ENCODE measurements around the gene MGAM2. TPM values are rescaled to one million over a fixed set of nuclear protein-coding genes. Genes with fewer than 3 reads are reported as not detected.

MGAM2 gene
- polyA plus RNA-seq, 3 donors = 0.37 to 0.92 (median 0.67) TPM

DNA sequence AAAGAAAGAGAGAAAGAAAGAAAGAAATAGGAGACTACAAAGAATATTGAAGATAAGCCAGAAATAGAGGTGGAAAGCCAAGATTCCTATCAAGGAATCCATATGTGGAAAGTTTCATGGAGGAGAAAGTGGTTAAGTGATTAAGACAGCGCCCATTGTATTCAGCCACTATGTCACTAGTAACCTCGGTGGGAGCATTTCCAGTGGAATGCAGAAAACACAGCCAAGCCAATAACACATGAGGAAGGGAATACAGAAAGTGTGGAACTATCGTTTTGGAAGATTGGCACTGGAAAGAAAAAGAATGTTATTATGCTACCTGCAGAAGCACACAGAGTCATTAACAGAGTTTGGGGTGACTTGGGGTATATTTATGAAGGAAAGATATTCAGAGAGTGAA, 2.7 kb downstream of the MGAM2 start:
- no peak for DNase-seq (ENCODE audit: low read depth in 3 of 3, low spot score in 2 of 3)

DNA sequence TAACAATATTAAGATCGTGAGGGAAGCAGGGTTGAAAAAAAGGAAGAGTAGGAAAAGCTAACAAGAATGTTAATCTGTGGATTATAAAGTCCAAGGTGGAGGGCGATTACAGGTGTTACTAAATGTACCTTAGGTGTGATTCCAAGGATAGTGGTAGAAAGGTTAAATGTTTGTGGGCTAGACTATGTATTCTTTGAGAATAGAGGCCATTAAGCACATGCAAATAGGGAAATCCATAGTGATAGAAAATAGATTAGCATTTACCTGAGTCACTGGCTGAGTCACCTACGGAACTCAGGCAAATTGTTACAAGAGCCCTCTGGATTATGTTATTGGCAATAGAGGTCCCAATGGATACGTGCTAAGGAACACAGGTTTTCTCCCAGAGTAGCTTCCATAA, 9.0 kb downstream of the MGAM2 start:
- DNase-seq (ENCODE audit: low read depth in 3 of 3, low spot score in 2 of 3) = no peak

DNA sequence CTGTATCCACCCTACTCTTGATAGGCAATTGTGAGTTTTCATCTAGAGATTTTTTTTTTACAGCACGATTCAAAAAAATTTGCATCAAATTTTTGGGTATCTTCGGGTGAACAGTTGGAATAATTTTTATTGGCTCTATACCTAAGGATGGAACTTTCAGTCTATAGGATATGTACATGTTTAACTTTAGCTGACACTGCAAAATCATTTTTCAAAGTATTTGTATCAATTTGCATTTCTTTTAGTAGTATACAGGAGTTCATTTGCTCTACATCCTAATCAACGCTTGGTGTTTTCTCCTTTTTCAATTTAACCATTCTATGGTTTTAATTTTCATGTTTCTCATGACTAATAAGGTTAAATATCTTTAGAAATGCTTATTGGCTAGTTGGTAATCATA, 11.7 kb downstream of the MGAM2 start:
- no peak for DNase-seq (ENCODE audit: low read depth in 3 of 3, low spot score in 2 of 3)

DNA sequence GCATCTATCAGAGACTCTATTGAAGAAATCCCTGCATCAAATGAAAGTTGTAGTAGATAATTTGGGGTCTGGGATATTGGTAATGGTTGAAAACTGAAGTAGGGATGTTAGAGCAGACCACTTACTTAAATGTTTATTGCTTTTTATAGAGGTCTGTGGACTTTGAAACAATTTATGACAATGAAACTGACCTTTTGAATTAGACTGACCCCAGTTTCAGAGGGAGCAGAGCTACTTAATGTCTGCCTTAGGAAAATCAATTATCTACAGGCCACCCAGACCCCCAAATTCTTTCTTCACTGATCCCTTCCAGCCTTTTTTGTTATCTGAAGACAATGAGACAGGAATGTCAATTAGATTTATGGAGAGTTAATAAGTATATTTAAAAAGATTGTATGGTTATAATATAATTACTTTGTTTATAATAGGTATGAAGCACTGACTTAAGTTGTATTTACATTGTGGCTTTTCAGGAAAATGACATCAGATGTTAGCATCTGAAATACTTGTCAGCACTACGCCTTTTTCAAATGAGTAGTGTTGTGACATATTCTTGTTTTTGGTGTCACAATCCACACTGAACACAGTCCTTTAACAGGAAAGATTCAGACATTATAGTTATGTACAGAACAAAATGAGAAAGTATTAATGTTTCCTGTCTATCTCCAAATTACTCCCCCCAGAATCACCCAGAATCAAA, 13.9 kb downstream of the MGAM2 start:
- DNase-seq (ENCODE audit: low read depth in 3 of 3, low spot score in 2 of 3) = no peak

DNA sequence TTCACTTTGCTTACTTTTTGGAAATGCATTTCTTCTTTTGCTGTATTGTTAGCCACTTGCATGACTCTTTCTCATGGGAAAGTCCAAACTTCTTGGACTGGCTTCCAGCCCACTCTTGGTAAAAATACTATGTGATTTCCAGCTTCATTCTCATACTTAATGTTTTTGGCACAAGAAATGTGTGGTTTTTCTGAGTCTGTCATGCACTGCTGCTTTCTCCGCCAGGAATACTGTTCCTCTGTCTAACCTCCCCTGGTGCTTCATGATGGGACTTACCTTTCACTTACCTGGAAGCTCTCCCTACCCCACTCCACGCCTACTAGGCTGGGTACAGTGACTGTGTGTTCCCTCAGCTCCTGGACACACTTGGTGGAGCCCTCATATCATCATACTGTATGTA, 18.7 kb downstream of the MGAM2 start:
- no peak for DNase-seq (ENCODE audit: low read depth in 3 of 3, low spot score in 2 of 3)

DNA sequence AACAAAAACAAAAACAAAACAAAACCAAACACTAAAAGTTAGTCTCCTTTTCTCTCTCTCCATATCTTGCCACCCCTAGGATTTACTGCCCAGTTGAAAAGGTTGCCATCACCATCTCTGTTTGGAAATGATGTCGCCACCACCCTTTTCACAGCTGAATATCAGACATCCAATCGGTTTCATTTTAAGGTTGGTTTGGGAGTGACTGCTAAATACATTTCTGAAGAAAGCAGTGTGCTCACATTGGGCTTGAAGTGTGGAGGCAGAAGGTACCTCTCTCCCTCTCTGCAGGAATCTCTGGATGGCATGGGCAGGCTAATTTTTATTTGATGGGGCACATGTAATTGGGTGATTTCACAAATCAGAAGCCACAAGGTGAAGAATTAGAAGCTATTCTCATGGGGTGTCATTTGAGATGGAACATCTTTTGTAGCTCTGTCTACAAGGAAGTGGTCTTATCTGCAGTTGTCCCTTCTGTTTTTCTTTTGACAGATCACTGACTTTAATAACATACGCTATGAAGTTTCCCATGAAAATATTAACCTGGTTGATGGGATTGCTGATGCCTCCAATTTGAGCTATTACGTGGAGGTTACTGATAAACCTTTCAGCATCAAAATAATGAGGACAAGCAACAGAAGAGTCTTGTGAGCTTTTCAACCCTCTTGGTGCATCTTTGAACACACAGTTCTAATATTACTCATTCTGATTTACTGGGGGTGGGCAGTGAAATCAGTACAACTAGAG, 20.1 kb downstream of the MGAM2 start:
- DNase-seq (ENCODE audit: low read depth in 3 of 3, low spot score in 2 of 3) = no peak

DNA sequence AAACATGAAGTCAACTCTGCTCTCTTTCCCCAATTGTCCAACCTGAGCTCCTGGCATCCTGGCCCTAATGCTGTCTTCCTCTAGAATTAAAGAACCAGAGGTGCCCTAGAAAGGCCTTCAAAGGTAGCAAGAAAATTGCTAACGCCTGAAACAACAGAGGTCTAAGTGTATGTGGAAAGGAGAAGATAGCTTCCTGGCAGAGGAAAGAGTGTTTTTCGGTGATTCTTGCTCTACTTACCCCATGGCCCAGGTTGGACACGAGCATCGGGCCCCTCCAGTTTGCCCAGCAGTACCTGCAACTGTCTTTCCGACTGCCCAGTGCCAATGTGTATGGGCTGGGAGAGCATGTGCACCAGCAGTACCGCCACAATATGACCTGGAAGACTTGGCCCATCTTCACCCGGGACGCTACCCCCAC, 22.2 kb downstream of the MGAM2 start:
- no peak for DNase-seq (ENCODE audit: low read depth in 3 of 3, low spot score in 2 of 3)

DNA sequence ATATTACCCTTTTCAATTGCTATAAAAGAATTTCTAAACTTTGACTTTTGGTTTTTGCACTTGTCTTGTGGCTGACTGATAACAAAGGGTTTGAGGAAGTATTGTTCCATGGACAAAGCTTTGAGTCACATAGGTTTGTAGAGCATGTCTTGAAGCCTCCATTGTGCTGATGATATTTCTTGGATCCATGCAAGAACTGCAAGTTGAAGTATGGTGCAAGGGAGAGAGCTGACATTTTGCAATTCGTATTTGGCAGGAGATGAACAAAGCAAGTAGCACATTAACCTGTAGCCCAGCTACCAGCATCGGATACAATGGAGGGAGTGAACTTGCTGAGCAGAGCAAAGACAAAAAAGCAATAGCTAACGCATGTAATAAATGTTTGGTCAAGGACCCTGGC, 23.4 kb downstream of the MGAM2 start:
- DNase-seq (ENCODE audit: low read depth in 3 of 3, low spot score in 2 of 3) = no peak

DNA sequence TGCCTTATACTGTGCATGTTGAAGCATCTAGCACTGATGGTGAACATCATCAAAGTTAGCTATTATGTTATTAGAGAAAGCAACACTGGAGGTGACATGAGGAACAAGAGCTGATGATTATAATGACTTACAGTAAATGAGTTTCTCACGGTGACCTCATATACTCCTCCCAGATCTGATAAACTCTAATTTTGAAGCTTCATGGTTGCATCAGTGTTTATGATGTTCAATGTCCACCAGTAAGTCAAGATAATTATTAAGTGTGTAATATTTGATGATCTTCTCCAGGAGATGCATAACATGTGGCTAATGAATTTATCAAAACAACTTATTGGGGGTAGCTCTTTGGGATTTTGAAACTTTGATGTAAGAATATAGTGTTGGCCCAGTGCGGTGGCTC, 27.5 kb downstream of the MGAM2 start:
- DNase-seq (ENCODE audit: low read depth in 3 of 3, low spot score in 2 of 3) = no peak

DNA sequence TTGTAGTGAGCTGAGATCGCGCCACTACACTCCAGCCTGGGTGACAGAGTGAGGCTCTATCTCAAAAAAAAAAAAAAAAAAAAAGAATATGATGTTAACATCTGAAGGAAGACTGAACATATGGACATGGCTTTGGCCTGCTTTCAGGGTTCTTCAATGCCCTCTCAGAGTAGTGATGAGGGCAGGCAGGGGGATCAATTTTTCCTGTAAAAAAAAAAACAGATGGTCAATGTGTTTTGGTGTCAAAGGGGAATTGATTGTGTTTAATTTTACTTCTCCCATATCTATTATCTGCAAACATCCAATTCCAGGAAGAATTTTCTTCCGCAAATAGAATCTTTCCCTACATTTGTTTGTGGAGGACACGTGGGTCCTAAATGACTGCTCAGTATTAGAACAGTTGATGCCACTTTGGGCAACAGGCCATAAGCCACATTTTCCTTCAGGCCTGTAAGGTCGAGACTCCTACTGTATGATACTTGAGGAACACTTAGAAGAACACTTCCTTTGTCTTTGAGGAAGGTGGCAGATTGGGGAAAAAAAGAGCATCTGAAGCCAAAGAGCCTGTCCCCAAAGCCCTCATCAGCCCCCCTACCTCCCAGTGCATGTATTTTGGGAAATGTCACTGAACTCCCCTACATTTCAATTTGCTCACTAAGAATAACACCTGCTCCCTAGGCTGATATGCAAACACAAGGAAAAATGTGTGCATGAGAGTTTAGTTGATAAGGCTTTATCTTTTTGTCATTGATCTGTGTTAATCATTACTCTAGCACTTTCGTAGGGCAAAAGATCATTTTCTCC, 28.3 kb downstream of the MGAM2 start:
- no peak for DNase-seq (ENCODE audit: low read depth in 3 of 3, low spot score in 2 of 3)

DNA sequence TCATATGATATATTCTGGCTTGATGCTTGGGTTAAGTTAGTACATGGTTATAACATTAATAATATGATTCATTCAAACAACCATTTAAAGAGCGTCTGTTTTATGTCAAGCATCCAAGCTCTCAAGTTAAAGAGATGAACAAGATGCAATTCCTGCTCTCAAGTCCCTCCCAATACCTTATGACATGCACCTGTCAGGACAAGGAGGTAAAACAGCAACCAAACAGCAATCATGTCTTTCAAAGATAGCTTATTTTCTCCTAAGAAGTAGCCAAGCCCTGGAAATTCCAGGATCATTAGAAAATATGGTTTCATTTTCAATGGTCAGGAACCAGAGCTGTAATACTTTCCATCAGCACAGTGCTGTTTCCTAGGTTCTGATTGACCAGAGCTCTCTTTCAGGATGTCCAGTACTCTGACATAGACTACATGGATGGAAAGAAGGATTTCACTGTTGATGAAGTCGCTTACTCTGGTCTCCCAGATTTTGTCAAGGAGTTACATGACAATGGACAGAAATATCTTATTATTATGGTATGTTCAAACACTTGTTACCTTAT, 29.0 kb downstream of the MGAM2 start:
- DNase-seq (ENCODE audit: low read depth in 3 of 3, low spot score in 2 of 3) = no peak

DNA sequence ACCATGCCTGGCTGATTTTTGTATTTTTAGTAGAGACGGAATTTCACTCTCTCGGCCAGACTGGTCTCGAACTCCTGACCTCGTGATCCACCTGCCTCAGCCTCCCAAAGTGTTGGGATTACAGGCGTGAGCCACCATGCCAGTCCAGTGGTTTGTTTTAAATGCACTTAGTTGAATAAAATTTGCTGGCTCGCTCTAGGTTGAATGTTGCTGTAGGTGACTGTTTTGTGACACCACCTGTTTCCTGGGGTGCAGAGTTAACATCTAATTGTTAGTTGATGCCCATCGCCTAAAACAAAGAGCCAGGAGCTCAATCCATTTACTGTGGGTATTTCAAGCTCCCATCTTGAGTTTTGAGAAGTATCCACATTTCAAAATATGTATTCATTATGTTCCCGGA, 31.2 kb downstream of the MGAM2 start:
- no peak for DNase-seq (ENCODE audit: low read depth in 3 of 3, low spot score in 2 of 3)

DNA sequence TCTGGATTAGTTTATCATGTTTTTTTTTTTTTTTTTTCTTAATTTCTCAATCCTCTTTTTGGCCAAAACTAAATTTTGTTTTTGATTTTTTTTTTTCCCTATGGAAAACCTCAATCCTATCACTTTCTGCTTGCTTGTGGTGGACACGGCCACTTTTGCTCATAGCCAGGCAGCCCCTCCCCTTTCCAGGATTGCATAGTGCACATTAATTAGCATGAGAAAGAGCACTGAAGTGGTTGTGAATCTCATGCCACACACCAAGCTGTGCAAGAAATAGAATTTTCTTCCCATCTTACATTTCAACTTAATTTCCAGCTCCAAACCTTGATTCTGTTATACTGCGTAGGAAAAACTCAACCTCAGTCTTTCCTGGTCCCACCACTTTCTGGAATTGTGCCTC, 34.6 kb downstream of the MGAM2 start:
- no peak for DNase-seq (ENCODE audit: low read depth in 3 of 3, low spot score in 2 of 3)

DNA sequence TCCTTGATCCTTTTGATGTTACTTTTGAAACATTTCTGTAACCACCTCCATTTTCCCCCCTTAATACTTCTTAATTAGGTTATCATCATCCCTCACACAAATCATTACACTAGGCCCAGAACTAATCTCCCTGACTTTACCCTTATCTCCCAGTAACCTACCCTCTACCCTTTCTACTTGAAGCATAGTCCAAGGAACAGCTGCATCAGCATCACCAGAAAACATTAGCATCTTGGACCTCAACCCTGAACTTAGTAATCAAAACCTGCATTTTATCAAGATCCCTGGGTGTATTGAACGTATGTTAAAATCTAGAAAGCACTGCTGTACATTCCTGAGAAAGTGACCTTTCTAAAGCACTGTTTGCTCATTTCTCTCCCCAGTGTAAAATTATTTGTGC, 38.8 kb downstream of the MGAM2 start:
- no peak for DNase-seq (ENCODE audit: low read depth in 3 of 3, low spot score in 2 of 3)

DNA sequence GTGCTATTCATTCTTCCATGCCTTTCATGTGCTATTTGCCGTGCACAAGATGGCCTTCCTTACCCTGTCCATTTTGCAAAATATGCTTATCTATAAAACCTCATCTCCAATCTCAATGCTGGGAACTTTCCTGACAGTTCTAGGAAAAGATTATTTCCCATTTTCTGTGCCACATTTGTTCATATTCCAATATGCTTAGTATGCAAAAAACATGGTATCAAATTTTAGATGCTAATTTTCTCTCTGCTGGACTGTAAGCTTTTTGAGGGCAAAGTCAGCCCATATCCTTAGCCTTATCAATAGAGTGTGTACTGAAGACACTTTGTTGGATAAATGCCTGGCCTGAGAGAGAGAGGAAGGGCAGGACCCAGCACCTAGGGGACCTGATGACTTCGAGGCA, 39.4 kb downstream of the MGAM2 start:
- no peak for DNase-seq (ENCODE audit: low read depth in 3 of 3, low spot score in 2 of 3)

DNA sequence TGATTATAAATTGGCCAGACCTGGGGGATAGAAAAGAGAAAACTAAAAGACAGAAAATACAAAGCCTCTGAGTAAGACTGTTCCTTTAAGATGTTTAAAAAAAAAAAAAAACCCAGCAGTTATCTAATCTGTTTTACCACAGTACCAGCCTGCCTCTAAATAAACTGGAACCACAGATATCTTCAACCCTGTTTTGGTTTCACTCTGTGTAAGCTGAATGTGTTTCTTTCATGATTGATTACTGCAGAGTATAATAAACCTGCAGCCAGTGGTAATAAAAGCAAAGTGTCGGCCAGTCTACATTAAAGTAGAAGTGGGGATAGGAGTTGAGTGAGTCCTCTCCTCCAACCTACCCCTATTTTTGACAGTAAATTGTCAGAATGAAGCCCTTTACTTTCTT, 40.6 kb downstream of the MGAM2 start:
- DNase-seq (ENCODE audit: low read depth in 3 of 3, low spot score in 2 of 3) = no peak

DNA sequence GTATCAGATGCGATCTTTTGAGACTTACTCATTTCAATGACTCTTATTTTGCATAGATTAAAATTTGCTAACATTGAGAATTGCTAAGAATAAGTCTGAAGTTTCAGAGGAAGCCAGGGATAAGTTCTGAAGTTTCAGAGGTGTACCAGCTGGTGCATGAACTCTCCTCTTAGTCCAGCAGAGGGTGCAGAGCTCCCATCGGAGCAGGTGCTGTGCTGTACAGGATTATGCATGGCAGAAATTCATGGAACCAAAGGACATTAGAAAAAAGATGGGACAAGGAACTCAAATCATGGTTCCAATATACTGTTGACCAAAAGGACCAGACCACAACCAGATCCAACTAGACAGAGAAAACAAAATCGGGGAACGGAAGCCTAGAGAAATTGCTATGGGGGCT, 41.9 kb downstream of the MGAM2 start:
- DNase-seq (ENCODE audit: low read depth in 3 of 3, low spot score in 2 of 3) = no peak

DNA sequence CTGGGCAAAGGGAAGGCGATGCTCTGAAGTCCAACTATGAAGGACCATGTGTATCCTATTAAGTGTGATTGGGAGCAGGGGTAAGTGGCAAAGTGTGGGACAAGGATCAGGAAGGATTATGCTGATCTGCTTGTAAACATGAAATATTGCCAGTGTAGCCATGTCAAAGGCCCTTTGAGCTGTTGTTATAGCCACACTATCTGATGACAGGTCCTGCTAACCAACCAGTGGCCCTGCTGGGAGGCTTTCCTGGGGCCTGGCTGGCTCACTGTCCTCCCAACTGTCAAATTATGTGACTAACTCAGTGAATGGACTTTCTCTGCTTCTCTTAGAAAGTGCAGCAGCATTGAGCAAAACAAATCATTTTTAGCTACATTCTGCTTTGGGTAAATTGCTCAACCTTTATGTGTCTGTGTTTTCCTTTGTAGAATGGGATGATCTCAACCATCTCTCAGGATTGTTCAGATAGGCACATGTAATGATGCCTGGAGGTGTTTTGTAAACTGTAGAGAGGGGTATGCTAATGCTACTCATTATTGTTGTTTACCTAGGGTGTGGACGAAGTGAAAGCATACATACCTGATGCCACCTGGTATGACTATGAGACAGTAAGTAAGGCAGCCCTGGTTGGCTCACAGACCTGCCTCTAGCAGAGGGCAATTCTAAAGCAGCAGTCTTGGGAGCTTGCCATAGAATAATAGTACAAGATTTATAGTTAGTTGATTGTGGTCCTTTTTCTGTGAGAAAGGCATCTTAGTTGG, 47.4 kb downstream of the MGAM2 start:
- no peak for DNase-seq (ENCODE audit: low read depth in 3 of 3, low spot score in 2 of 3)

DNA sequence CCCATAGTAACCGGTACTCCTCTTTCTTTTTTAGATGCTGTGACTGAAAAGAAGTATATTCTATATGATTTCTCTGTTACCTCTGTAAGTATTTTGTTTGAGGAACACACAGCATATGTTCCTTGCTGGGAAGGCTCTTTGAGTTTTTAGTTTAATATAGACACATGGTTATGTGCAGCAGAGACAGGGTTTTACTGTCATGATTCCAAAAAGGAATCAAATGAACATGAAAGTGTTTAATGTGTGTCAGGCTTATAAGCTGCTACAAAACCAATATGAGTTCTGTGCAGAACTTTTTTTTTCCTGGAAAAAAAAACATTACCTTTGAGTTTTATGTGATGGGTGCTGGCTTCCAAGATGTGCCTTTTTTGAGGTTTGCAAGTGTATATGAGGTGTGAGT, 50.4 kb downstream of the MGAM2 start:
- no peak for DNase-seq (ENCODE audit: low read depth in 3 of 3, low spot score in 2 of 3)

DNA sequence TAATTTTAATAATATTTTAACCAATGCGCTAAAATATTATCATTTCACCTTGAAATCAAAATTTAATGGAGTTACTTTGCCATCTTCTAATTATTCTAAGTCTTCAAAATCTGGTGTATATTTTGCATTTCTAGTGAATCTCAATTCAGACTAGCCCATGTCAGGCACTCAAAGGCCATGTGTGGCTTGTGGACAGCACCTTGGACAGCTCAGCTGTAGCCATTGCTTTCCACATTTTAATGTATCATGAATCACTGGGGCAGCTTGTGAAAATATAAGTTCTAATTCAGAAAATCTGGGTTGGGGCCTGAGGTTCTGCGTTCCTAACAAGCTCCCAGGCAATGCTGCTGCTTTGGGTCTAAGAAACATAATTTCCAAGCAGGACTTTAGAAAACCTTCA, 57.2 kb downstream of the MGAM2 start:
- DNase-seq (ENCODE audit: low read depth in 3 of 3, low spot score in 2 of 3) = no peak

DNA sequence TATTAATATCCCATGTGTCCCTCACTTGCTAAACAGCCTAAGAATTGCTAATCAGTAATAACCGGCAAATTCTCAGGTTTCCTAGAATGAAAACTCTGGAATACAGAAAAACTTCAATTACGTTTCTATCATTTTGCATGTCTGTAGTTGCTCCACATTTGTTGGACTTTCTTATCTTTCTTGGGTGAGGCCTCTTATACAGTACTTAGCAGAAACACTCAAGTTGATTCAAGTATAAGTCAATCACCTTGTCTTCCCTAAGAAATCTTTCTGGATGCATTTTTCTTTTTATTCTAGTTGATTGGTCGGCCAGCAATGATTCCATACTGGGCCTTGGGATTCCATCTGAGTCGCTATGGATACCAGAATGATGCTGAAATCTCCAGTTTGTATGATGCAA, 61.4 kb downstream of the MGAM2 start:
- no peak for DNase-seq (ENCODE audit: low read depth in 3 of 3, low spot score in 2 of 3)

Measured in right renal cortex interstitium (tissue), 3 donors.